ENCODE results near the gene PKP3. TPM values are rescaled to one million over a fixed set of nuclear protein-coding genes. Genes with fewer than 3 reads are reported as not detected.

The PKP3 gene
- total and polyA plus RNA-seq, 9 of the 15 experiments (the other 6 are each of a cell fraction or from before 2014, with no cell fraction given) = 0.11 to 110 (median 30.7) TPM

DNA sequence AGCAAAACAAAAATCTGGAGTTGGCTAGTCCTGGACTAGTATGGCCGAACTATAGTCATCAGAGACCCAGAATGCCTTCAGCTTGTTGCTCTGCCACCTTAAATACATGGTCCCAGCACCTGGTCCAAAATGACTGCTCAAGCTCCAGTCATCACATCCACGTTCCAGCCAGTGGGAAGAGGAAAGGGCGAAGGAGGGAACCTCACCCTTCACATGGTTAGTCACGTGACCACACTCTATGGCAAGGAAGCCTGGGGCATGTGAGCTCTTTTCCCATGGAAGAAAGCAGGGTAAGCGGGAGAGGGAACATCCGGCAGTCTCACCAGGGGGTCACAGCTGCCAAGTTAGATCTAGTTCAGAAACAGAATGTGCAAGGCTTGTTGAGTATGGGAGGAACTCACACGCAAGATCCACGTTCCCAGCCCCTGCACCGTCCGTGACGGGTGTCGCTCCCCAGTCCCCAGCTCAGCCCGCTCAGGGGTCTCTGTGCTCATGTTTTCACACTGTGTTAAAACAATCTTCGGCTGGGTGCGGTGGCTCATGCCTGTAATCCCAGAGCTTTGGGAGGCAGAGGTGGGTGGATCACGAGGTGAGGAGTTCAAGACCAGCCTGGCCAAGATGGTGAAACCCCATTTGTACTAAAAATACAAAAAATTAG lies 49.7 kb downstream of the PKP3 start (continued):
- TF ChIP-seq, protein P1, sequence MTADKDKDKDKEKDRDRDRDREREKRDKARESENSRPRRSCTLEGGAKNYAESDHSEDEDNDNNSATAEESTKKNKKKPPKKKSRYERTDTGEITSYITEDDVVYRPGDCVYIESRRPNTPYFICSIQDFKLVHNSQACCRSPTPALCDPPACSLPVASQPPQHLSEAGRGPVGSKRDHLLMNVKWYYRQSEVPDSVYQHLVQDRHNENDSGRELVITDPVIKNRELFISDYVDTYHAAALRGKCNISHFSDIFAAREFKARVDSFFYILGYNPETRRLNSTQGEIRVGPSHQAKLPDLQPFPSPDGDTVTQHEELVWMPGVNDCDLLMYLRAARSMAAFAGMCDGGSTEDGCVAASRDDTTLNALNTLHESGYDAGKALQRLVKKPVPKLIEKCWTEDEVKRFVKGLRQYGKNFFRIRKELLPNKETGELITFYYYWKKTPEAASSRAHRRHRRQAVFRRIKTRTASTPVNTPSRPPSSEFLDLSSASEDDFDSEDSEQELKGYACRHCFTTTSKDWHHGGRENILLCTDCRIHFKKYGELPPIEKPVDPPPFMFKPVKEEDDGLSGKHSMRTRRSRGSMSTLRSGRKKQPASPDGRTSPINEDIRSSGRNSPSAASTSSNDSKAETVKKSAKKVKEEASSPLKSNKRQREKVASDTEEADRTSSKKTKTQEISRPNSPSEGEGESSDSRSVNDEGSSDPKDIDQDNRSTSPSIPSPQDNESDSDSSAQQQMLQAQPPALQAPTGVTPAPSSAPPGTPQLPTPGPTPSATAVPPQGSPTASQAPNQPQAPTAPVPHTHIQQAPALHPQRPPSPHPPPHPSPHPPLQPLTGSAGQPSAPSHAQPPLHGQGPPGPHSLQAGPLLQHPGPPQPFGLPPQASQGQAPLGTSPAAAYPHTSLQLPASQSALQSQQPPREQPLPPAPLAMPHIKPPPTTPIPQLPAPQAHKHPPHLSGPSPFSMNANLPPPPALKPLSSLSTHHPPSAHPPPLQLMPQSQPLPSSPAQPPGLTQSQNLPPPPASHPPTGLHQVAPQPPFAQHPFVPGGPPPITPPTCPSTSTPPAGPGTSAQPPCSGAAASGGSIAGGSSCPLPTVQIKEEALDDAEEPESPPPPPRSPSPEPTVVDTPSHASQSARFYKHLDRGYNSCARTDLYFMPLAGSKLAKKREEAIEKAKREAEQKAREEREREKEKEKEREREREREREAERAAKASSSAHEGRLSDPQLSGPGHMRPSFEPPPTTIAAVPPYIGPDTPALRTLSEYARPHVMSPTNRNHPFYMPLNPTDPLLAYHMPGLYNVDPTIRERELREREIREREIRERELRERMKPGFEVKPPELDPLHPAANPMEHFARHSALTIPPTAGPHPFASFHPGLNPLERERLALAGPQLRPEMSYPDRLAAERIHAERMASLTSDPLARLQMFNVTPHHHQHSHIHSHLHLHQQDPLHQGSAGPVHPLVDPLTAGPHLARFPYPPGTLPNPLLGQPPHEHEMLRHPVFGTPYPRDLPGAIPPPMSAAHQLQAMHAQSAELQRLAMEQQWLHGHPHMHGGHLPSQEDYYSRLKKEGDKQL (CRISPR knock-in tag; IDR thresholded peaks at IDR 0.05; ENCODE audit: borderline replicate concordance) = no peak
- no peak for TF ChIP-seq HIVEP1 (CRISPR knock-in tag; IDR thresholded peaks at IDR 0.05)
- no peak for TF ChIP-seq POLR2A (conservative IDR thresholded peaks at IDR 0.05)
- TF ChIP-seq, protein P2, sequence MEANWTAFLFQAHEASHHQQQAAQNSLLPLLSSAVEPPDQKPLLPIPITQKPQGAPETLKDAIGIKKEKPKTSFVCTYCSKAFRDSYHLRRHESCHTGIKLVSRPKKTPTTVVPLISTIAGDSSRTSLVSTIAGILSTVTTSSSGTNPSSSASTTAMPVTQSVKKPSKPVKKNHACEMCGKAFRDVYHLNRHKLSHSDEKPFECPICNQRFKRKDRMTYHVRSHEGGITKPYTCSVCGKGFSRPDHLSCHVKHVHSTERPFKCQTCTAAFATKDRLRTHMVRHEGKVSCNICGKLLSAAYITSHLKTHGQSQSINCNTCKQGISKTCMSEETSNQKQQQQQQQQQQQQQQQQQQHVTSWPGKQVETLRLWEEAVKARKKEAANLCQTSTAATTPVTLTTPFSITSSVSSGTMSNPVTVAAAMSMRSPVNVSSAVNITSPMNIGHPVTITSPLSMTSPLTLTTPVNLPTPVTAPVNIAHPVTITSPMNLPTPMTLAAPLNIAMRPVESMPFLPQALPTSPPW (CRISPR knock-in tag; IDR thresholded peaks at IDR 0.05) = no peak
- TF ChIP-seq BRF1 (IDR thresholded peaks at IDR 0.05; ENCODE audit: borderline replicate concordance, extremely low read depth, insufficient read length) = no peak
- TF ChIP-seq CCNT2 (IDR thresholded peaks at IDR 0.05; ENCODE audit: borderline replicate concordance, extremely low read depth, insufficient read length, low read depth, low read length) = no peak
- TF ChIP-seq, protein P3, sequence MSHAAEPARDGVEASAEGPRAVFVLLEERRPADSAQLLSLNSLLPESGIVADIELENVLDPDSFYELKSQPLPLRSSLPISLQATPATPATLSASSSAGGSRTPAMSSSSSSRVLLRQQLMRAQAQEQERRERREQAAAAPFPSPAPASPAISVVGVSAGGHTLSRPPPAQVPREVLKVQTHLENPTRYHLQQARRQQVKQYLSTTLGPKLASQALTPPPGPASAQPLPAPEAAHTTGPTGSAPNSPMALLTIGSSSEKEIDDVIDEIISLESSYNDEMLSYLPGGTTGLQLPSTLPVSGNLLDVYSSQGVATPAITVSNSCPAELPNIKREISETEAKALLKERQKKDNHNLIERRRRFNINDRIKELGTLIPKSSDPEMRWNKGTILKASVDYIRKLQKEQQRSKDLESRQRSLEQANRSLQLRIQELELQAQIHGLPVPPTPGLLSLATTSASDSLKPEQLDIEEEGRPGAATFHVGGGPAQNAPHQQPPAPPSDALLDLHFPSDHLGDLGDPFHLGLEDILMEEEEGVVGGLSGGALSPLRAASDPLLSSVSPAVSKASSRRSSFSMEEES (CRISPR knock-in tag; IDR thresholded peaks at IDR 0.05) = peak; percentile 84
- TF ChIP-seq, protein P4, sequence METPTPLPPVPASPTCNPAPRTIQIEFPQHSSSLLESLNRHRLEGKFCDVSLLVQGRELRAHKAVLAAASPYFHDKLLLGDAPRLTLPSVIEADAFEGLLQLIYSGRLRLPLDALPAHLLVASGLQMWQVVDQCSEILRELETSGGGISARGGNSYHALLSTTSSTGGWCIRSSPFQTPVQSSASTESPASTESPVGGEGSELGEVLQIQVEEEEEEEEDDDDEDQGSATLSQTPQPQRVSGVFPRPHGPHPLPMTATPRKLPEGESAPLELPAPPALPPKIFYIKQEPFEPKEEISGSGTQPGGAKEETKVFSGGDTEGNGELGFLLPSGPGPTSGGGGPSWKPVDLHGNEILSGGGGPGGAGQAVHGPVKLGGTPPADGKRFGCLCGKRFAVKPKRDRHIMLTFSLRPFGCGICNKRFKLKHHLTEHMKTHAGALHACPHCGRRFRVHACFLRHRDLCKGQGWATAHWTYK (CRISPR knock-in tag; IDR thresholded peaks at IDR 0.05) = no peak
- TF ChIP-seq TSC22D4 (tag; IDR thresholded peaks at IDR 0.05) = no peak
- no peak for TF ChIP-seq ZNF583 (CRISPR knock-in tag; IDR thresholded peaks at IDR 0.05)
- no peak for TF ChIP-seq RBM14 (IDR thresholded peaks at IDR 0.05; ENCODE audit: borderline replicate concordance, insufficient read depth, low read depth, low read length)
- no peak for TF ChIP-seq ILK (tag; IDR thresholded peaks at IDR 0.05; ENCODE audit: borderline replicate concordance, low read depth)
- no peak for TF ChIP-seq TAF7 (tag; IDR thresholded peaks at IDR 0.05)
- peak; percentile 40; the same call in 1 of the 2 replicates for TF ChIP-seq MECOM (CRISPR knock-in tag; IDR thresholded peaks at IDR 0.05)
- no peak for TF ChIP-seq TAF9B (IDR thresholded peaks at IDR 0.05; ENCODE audit: partially characterized antibody)
- TF ChIP-seq TCF3 (CRISPR knock-in tag; IDR thresholded peaks at IDR 0.05) = no peak
- TF ChIP-seq KLF6 (CRISPR knock-in tag; IDR thresholded peaks at IDR 0.05; ENCODE audit: borderline replicate concordance) = no peak

All from K562 (cell line).